GM18868 (cell line): Measurements from ENCODE around the gene IL12B.
"Not testable (repeated sequence)": the region's sequence is repeated elsewhere in the genome, so short reads cannot be mapped to it uniquely, and the experiment has no call there.

ENCODE experiments used
- ATAC-seq: cut with Tn5 transposase; IDR thresholded peaks from one replicate; pipeline ENCODE4 v1.9.1; 2021; ENCODE audit warnings: mild to moderate bottlenecking, moderate library complexity; ENCODE audit not compliant: unreplicated experiment

The IL12B gene

GRCh38 chr5:159333545-159333925 lies 3.2 kb upstream of the IL12B start:
- no peak for ATAC-seq

- ATAC-seq: peak; percentile 52
Measured at GRCh38 chr5:159332800-159333544, 2.7 kb upstream of the IL12B start.

- peak; percentile 52 for ATAC-seq
Measured at GRCh38 chr5:159331093-159331973, 1.0 kb upstream of the IL12B start.

GRCh38 chr5:159324986-159325385 lies 5.3 kb downstream of the IL12B start:
- no peak for ATAC-seq

- ATAC-seq: no peak
Measured at GRCh38 chr5:159324102-159324755, 6.1 kb downstream of the IL12B start.

- no peak for ATAC-seq
Measured at GRCh38 chr5:159322180-159322579, 8.1 kb downstream of the IL12B start.

- ATAC-seq: no peak
Measured at GRCh38 chr5:159319832-159320231, 10.5 kb downstream of the IL12B start.

- no peak for ATAC-seq
Measured at GRCh38 chr5:159319363-159319762, 10.9 kb downstream of the IL12B start.

- ATAC-seq: no peak
Measured at GRCh38 chr5:159318448-159318847, 11.8 kb downstream of the IL12B start.

GRCh38 chr5:159317849-159318248 lies 12.4 kb downstream of the IL12B start:
- ATAC-seq: no peak

GRCh38 chr5:159316519-159317383 lies 13.5 kb downstream of the IL12B start:
- peak; percentile 69 for ATAC-seq

- no peak for ATAC-seq
Measured at GRCh38 chr5:159313197-159313596, 17.1 kb downstream of the IL12B start.

GRCh38 chr5:159311063-159311462 lies 19.2 kb downstream of the IL12B start:
- no peak for ATAC-seq

GRCh38 chr5:159310511-159310910 lies 19.8 kb downstream of the IL12B start:
- no peak for ATAC-seq

- ATAC-seq: no peak
Measured at GRCh38 chr5:159309689-159310433, 20.4 kb downstream of the IL12B start.

- no peak for ATAC-seq
Measured at GRCh38 chr5:159304961-159305595, 25.2 kb downstream of the IL12B start.

- ATAC-seq: no peak
Measured at GRCh38 chr5:159303286-159303685, 27.0 kb downstream of the IL12B start.

- ATAC-seq: not testable (repeated sequence)
Measured at GRCh38 chr5:159301929-159302860, 28.1 kb downstream of the IL12B start.
